GM13977 (cell line): ENCODE data around the gene SAE1.
A peak's percentile ranks its signal among the peaks of the same experiment; 100 is the strongest.

Source experiments
- DNase-seq: peaks from one replicate; pipeline ENCODE4 v3.0.0; 2012; ENCODE audit warnings: low spot score
- CTCF ChIP-seq: IDR thresholded peaks from 2 replicates; pipeline ENCODE4 v1.5.1; 2012; ENCODE audit warnings: mild to moderate bottlenecking, control low read depth; ENCODE audit not compliant: insufficient read depth; ENCODE audit errors: extremely low read depth, missing control alignments
- in situ Hi-C: fragments of 300-500 bp; cut with MboI; formaldehyde crosslinking; loops from one replicate; pipeline ENCODE4 v1.12.0; 2022; ENCODE audit warnings: low sequenced_read_pairs, low pct_unique_long_range_greater_than_20kb, mixed read lengths, inconsistent platforms; ENCODE audit not compliant: unreplicated experiment

Gene SAE1

GRCh38 chr19:47093254-47093653 is 37.4 kb upstream of the SAE1 start:
- in situ Hi-C loops = no loop called here
- DNase-seq = no peak
- TF ChIP-seq CTCF = no peak

- in situ Hi-C loops = no loop called here
- peak; percentile 86 for DNase-seq
- no peak for TF ChIP-seq CTCF
Measured at GRCh38 chr19:47093841-47094240, 36.8 kb upstream of the SAE1 start.

GRCh38 chr19:47094557-47095475 is 35.8 kb upstream of the SAE1 start:
- no peak for TF ChIP-seq CTCF
- in situ Hi-C loops = no loop called here
- DNase-seq = peak; percentile 57

GRCh38 chr19:47095476-47096099 is 35.0 kb upstream of the SAE1 start:
- no peak for TF ChIP-seq CTCF
- DNase-seq = no peak
- in situ Hi-C loops = no loop called here

GRCh38 chr19:47096100-47096704 is 34.4 kb upstream of the SAE1 start:
- in situ Hi-C loops = no loop called here
- no peak for DNase-seq
- TF ChIP-seq CTCF = no peak

- TF ChIP-seq CTCF = no peak
- DNase-seq = no peak
- in situ Hi-C loops = no loop called here
Measured at GRCh38 chr19:47096721-47097120, 33.9 kb upstream of the SAE1 start.
